ENCODE data around the gene SVIL.

The SVIL gene

GRCh38 chr10:29634764-29635625 lies at the start of gene SVIL:
Gene SVIL (minus strand): TSS chr10:29634971. CDS start chr10:29555058, 79,913 bp downstream.
- no peak for DNase-seq

- DNase-seq = peak; percentile 58
Measured at GRCh38 chr10:29681676-29682448, 47.1 kb upstream of the SVIL start.

GRCh38 chr10:29680091-29680490 lies 45.3 kb upstream of the SVIL start:
- no peak for DNase-seq

- no peak for DNase-seq
Measured at GRCh38 chr10:29676732-29677131, 42.0 kb upstream of the SVIL start.

GRCh38 chr10:29675984-29676383 lies 41.2 kb upstream of the SVIL start:
- no peak for DNase-seq

- DNase-seq = no peak
Measured at GRCh38 chr10:29671968-29672367, 37.2 kb upstream of the SVIL start.

- no peak for DNase-seq
Measured at GRCh38 chr10:29671228-29671780, 36.5 kb upstream of the SVIL start.

- no peak for DNase-seq
Measured at GRCh38 chr10:29670761-29671160, 36.0 kb upstream of the SVIL start.

GRCh38 chr10:29669149-29669548 lies 34.4 kb upstream of the SVIL start:
- DNase-seq = no peak

GRCh38 chr10:29668628-29669027 lies 33.9 kb upstream of the SVIL start:
- no peak for DNase-seq

- no peak for DNase-seq
Measured at GRCh38 chr10:29667191-29667590, 32.4 kb upstream of the SVIL start.

- DNase-seq = no peak
Measured at GRCh38 chr10:29666201-29666600, 31.4 kb upstream of the SVIL start.

GRCh38 chr10:29663718-29664117 lies 28.9 kb upstream of the SVIL start:
- no peak for DNase-seq

- peak; percentile 61 for DNase-seq
Measured at GRCh38 chr10:29658984-29659965, 24.5 kb upstream of the SVIL start.

- no peak for DNase-seq
Measured at GRCh38 chr10:29657719-29658274, 23.0 kb upstream of the SVIL start.

- no peak for DNase-seq
Measured at GRCh38 chr10:29656451-29656992, 21.8 kb upstream of the SVIL start.

GRCh38 chr10:29652192-29652591 lies 17.4 kb upstream of the SVIL start:
- no peak for DNase-seq

GRCh38 chr10:29651767-29652166 lies 17.0 kb upstream of the SVIL start:
- DNase-seq = no peak

- DNase-seq = no peak
Measured at GRCh38 chr10:29650552-29650944, 15.8 kb upstream of the SVIL start.

- DNase-seq = no peak
Measured at GRCh38 chr10:29649561-29650551, 15.1 kb upstream of the SVIL start.

GRCh38 chr10:29648983-29649268 lies 14.2 kb upstream of the SVIL start:
- no peak for DNase-seq

Measured in RPMI8226 (cell line).